Measurements from ENCODE around the gene CACNB3.

The CACNB3 gene

GRCh38 chr12:48779869-48780268, 38.4 kb upstream of the CACNB3 start:
- peaks cover 9% of the 10 kb centered on the region for H3K36me3 Mint-ChIP-seq (ENCODE audit: low read depth)
- no peaks in the 10 kb centered on the region for H3K27me3 Mint-ChIP-seq (ENCODE audit: low read depth, poor library complexity)
- H3K4me3 Mint-ChIP-seq = no peak overlapping the region
- TF ChIP-seq, protein P1, sequence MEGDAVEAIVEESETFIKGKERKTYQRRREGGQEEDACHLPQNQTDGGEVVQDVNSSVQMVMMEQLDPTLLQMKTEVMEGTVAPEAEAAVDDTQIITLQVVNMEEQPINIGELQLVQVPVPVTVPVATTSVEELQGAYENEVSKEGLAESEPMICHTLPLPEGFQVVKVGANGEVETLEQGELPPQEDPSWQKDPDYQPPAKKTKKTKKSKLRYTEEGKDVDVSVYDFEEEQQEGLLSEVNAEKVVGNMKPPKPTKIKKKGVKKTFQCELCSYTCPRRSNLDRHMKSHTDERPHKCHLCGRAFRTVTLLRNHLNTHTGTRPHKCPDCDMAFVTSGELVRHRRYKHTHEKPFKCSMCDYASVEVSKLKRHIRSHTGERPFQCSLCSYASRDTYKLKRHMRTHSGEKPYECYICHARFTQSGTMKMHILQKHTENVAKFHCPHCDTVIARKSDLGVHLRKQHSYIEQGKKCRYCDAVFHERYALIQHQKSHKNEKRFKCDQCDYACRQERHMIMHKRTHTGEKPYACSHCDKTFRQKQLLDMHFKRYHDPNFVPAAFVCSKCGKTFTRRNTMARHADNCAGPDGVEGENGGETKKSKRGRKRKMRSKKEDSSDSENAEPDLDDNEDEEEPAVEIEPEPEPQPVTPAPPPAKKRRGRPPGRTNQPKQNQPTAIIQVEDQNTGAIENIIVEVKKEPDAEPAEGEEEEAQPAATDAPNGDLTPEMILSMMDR (IDR thresholded peaks at IDR 0.05) = no peak
- H3K4me1 Mint-ChIP-seq = peaks cover 7% of the 10 kb centered on the region
- H3K27ac Mint-ChIP-seq = no peak overlapping the region
- no peaks in the 10 kb centered on the region for H3K9me3 Mint-ChIP-seq
- no peak for DNase-seq

- no peak for DNase-seq
- TF ChIP-seq, protein P1 (IDR thresholded peaks at IDR 0.05) = no peak
- Mint-ChIP-seq H3K36me3 (ENCODE audit: low read depth) (peaks cover 8% of the 10 kb centered on the region), H3K4me3 (no peak overlapping the region), H3K27ac (no peak overlapping the region), H3K4me1 (peaks cover 7% of the 10 kb centered on the region), H3K27me3 (ENCODE audit: low read depth, poor library complexity) (no peaks in the 10 kb centered on the region), H3K9me3 (no peaks in the 10 kb centered on the region)
Measured at GRCh38 chr12:48780381-48781025, 37.8 kb upstream of the CACNB3 start.

DNA sequence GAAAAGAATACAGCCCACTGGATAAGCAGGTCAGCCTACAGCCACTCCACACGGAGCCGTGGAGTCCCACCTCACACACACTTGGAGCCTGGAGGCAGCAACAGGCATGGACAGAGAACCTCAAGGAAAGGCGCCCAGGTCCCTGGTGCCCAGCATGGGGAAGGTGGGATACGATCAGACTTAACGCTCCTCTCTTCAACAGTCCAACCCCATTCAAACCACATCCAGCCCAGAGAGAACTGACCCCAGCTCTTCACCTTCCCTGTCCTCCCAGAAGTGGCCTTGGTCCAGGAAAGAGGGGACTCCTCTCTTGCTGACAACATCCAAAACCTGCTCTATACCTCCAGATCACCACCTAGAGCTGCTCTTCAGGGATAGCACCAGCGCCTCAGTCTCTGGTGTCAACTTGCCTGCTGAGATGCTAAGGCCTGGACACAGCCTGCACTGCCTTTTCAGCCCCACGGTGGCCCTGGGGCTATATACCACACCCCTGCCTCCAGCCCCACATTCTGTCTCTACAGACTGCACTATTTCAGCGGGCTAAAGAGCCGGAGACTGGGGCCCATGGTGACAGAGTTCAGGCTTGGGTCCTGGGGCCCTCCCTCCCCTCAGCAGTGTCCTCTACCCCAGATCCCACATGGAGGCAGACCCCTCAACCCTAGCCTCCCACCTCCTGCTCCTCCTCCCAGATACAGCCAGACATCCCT, 36.4 kb upstream of the CACNB3 start:
- TF ChIP-seq, protein P1 (IDR thresholded peaks at IDR 0.05) = no peak
- Mint-ChIP-seq H3K4me1 (peaks cover 17% of the 10 kb centered on the region), H3K27me3 (ENCODE audit: low read depth, poor library complexity) (peaks cover 4% of the 10 kb centered on the region), H3K36me3 (ENCODE audit: low read depth) (peaks cover 8% of the 10 kb centered on the region), H3K27ac (no peak overlapping the region), H3K9me3 (no peaks in the 10 kb centered on the region), H3K4me3 (no peak overlapping the region)
- no peak for DNase-seq

DNA sequence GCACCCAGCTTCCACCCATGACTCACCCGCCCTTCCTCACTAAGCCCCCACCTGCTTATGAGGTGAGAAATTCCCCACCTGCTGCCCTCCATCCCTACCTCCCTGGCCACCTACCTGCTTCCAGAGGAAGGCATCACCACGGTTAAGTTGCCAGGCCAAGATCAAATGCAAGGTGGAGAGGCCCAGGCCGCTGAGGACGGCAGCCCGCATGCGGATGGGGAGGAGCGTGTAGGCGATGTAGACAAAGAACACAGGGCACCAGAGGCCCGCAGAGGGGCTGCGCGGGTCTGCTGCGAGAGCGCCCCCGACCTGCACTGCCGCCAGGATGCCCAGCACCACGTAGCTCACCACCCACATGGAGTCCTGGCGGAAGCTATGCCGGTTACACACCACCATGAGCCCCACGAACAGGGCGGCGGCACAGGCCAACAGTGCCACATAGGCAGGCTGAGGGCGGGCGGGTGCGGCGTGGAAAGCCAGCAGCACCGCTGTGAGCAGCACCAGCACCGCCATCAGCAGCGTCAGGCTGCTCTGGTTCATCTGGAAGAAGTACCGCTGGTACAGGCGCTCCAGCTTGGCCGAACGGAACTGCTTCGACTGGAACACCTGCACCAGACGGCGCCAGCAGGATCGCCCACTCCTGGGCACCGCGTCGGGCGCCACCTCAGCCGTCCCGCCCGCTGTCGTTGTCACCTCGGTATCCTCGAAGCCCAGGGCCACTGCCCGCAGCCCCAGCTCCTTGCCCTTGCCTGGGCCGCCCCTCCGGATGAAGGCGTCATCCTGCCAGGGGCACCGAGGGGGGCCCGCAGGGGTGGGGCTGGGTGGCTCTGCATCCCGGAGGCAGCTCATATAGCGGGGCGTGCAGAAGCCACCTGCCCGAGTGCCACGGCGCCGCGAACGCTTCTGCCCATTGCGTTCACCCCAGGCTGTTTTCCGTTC, 35.6 kb upstream of the CACNB3 start:
- DNase-seq = no peak
- Mint-ChIP-seq H3K27me3 (ENCODE audit: low read depth, poor library complexity) (peaks cover 5% of the 10 kb centered on the region), H3K36me3 (ENCODE audit: low read depth) (peaks cover 1% of the 10 kb centered on the region), H3K4me3 (no peak overlapping the region), H3K9me3 (no peaks in the 10 kb centered on the region), H3K27ac (no peak overlapping the region), H3K4me1 (peaks cover 25% of the 10 kb centered on the region)
- TF ChIP-seq, protein P1 (IDR thresholded peaks at IDR 0.05) = no peak

DNA sequence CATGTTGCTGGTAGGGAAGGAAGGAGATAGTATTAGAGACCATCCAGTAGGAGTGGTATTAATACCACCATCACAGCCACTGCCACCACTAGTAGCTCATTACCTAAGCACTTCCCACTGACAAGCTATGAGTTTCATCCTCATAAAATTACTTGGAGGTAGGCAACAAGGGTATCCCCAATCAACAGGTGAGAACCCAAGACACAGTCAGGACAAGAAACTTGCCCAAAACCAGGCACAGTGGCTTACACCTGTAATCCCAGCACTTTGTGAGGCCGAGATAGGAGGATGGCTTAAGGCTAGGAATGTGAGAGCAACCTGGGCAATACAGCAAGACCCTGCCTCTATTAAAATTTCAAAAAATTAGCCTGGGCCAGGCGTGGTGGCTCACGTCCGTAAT, 34.9 kb upstream of the CACNB3 start:
- Mint-ChIP-seq H3K4me1 (peaks cover 32% of the 10 kb centered on the region), H3K27me3 (ENCODE audit: low read depth, poor library complexity) (peaks cover 8% of the 10 kb centered on the region), H3K27ac (no peak overlapping the region), H3K36me3 (ENCODE audit: low read depth) (no peaks in the 10 kb centered on the region), H3K4me3 (no peak overlapping the region), H3K9me3 (no peaks in the 10 kb centered on the region)
- no peak for DNase-seq
- TF ChIP-seq, protein P1 (IDR thresholded peaks at IDR 0.05) = no peak
